ENCODE data around the gene STAT2.
"Not testable (repeated sequence)": the region's sequence is repeated elsewhere in the genome, so short reads cannot be mapped to it uniquely, and the experiment has no call there.

The STAT2 gene

GRCh38 chr12:56361487-56362129 lies 1.7 kb upstream of the STAT2 start:
- no peak for DNase-seq

GRCh38 chr12:56358836-56359532 lies 923 bp downstream of the STAT2 start:
- DNase-seq, result no peak

- no peak for DNase-seq
Measured at GRCh38 chr12:56351325-56351724, 8.6 kb downstream of the STAT2 start.

GRCh38 chr12:56350662-56351061 lies 9.2 kb downstream of the STAT2 start:
- DNase-seq, result no peak

GRCh38 chr12:56348776-56349175 lies 11.1 kb downstream of the STAT2 start:
- DNase-seq, result no peak

- not testable (repeated sequence) for DNase-seq
Measured at GRCh38 chr12:56347255-56347654, 12.7 kb downstream of the STAT2 start.

GRCh38 chr12:56346675-56347074 lies 13.2 kb downstream of the STAT2 start:
- DNase-seq, result no peak

GRCh38 chr12:56342290-56342689 lies 17.6 kb downstream of the STAT2 start:
- DNase-seq, result not testable (repeated sequence)

GRCh38 chr12:56341616-56342015 lies 18.3 kb downstream of the STAT2 start:
- no peak for DNase-seq

GRCh38 chr12:56339158-56339422 lies 20.8 kb downstream of the STAT2 start:
- no peak for DNase-seq

GRCh38 chr12:56338308-56339157 lies 21.4 kb downstream of the STAT2 start, which contains the start of gene IL23A:
Gene IL23A (plus strand): TSS chr12:56338884. CDS start chr12:56339045, 161 bp downstream.
- DNase-seq, result no peak

GRCh38 chr12:56337753-56338251 lies 22.1 kb downstream of the STAT2 start:
- no peak for DNase-seq

- no peak for DNase-seq
Measured at GRCh38 chr12:56336361-56337167, 23.3 kb downstream of the STAT2 start.

- not testable (repeated sequence) for DNase-seq
Measured at GRCh38 chr12:56335527-56335926, 24.4 kb downstream of the STAT2 start.

- DNase-seq, result no peak
Measured at GRCh38 chr12:56334490-56334793, 25.5 kb downstream of the STAT2 start.

- DNase-seq, result peak; percentile 94 to 98
Measured at GRCh38 chr12:56333679-56334489, 26.0 kb downstream of the STAT2 start, which contains the start of gene PAN2. Gene PAN2 (minus strand): TSS chr12:56334000. CDS start chr12:56333094, 906 bp downstream.

GRCh38 chr12:56333197-56333678 lies 26.7 kb downstream of the STAT2 start:
- no peak for DNase-seq

- no peak for DNase-seq
Measured at GRCh38 chr12:56332512-56333196, 27.3 kb downstream of the STAT2 start.

- DNase-seq, result no peak
Measured at GRCh38 chr12:56330936-56331490, 28.9 kb downstream of the STAT2 start.

- DNase-seq, result no peak
Measured at GRCh38 chr12:56326533-56326932, 33.4 kb downstream of the STAT2 start.

GRCh38 chr12:56326126-56326525 lies 33.8 kb downstream of the STAT2 start:
- DNase-seq, result no peak
